Epidermal melanocyte (primary cell): ENCODE data around the gene C10orf53.

ENCODE experiments used
- DNase-seq: peaks from one replicate; pipeline ENCODE4 v3.0.0; 2011; ENCODE audit warnings: low spot score; ENCODE audit not compliant: insufficient read length

The C10orf53 gene

GRCh38 chr10:49737474-49738201, 58.2 kb downstream of the C10orf53 start:
- DNase-seq = no peak

GRCh38 chr10:49738616-49739360, 59.3 kb downstream of the C10orf53 start:
- no peak for DNase-seq

GRCh38 chr10:49739426-49739825, 60.0 kb downstream of the C10orf53 start:
- no peak for DNase-seq

GRCh38 chr10:49740346-49741107, 61.1 kb downstream of the C10orf53 start:
- no peak for DNase-seq

- no peak for DNase-seq
These were observed 61.9 kb downstream of the C10orf53 start for GRCh38 chr10:49741108-49741995.

GRCh38 chr10:49742683-49743463, 63.4 kb downstream of the C10orf53 start:
- no peak for DNase-seq

GRCh38 chr10:49743464-49744075, 64.1 kb downstream of the C10orf53 start:
- no peak for DNase-seq

- DNase-seq = no peak
These were observed 64.7 kb downstream of the C10orf53 start for GRCh38 chr10:49744091-49744685.

- DNase-seq = no peak
These were observed 65.6 kb downstream of the C10orf53 start for GRCh38 chr10:49744924-49745605.

GRCh38 chr10:49745756-49746155, 66.3 kb downstream of the C10orf53 start:
- DNase-seq = no peak

GRCh38 chr10:49746626-49747302, 67.3 kb downstream of the C10orf53 start:
- no peak for DNase-seq
